ENCODE measurements around the gene CEMIP2. TPM values are rescaled to one million over a fixed set of nuclear protein-coding genes. Genes with fewer than 3 reads are reported as not detected.

The CEMIP2 gene
- total RNA-seq, 1 experiment from 2014 or later = 28.4 TPM

GRCh38 chr9:71672573-71672972 lies 95.7 kb downstream of the CEMIP2 start:
- intact Hi-C loops (cut with micrococcal nuclease; ENCODE audit: unreplicated experiment) = no loop called here
- Mint-ChIP-seq H3K27ac (ENCODE audit: unreplicated experiment) (no peak overlapping the region), H3K36me3 (ENCODE audit: insufficient read depth, unreplicated experiment) (no peaks in the 10 kb centered on the region), H3K4me3 (ENCODE audit: unreplicated experiment) (no peak overlapping the region), H3K27me3 (ENCODE audit: insufficient read depth, unreplicated experiment) (no peaks in the 10 kb centered on the region), H3K4me1 (ENCODE audit: low read depth, unreplicated experiment) (no peaks in the 10 kb centered on the region), H3K9me3 (ENCODE audit: unreplicated experiment) (no peaks in the 10 kb centered on the region)
- no peaks in the 10 kb centered on the region for H3K9me3 ChIP-seq
- H3K36me3 ChIP-seq (ENCODE audit: control insufficient read depth, insufficient read depth, low read length) = no peaks in the 10 kb centered on the region
- no peak overlapping the region for H3K4me3 ChIP-seq (ENCODE audit: low read depth, low read length)
- ChIA-PET POLR2A (no interaction called here), CTCF (no interaction called here)
- TF ChIP-seq CTCF (IDR thresholded peaks at IDR 0.05; ENCODE audit: insufficient read depth in 1 of 2, low read depth in 1 of 2, low read length in 1 of 2, severe bottlenecking in 1 of 2, unreplicated experiment in 1 of 2) = no peak
- H3K27me3 ChIP-seq (replicated peaks; ENCODE audit: control insufficient read depth, insufficient read depth, low read length) = no peaks in the 10 kb centered on the region
- no TSS peak for BruUV-seq (replicated peaks)
- H3K4me1 ChIP-seq = no peaks in the 10 kb centered on the region
- no peak for DNase-seq

- ChIA-PET POLR2A (no interaction called here), CTCF (no interaction called here)
- Mint-ChIP-seq H3K4me3 (ENCODE audit: unreplicated experiment) (no peak overlapping the region), H3K27me3 (ENCODE audit: insufficient read depth, unreplicated experiment) (no peaks in the 10 kb centered on the region), H3K4me1 (ENCODE audit: low read depth, unreplicated experiment) (no peaks in the 10 kb centered on the region), H3K36me3 (ENCODE audit: insufficient read depth, unreplicated experiment) (no peaks in the 10 kb centered on the region), H3K27ac (ENCODE audit: unreplicated experiment) (no peak overlapping the region), H3K9me3 (ENCODE audit: unreplicated experiment) (no peaks in the 10 kb centered on the region)
- Histone ChIP-seq H3K36me3 (ENCODE audit: control insufficient read depth, insufficient read depth, low read length) (no peaks in the 10 kb centered on the region), H3K4me3 (ENCODE audit: low read depth, low read length) (no peak overlapping the region), H3K9me3 (no peaks in the 10 kb centered on the region), H3K4me1 (no peaks in the 10 kb centered on the region), H3K27me3 (replicated peaks; ENCODE audit: control insufficient read depth, insufficient read depth, low read length) (no peaks in the 10 kb centered on the region)
- intact Hi-C loops (cut with micrococcal nuclease; ENCODE audit: unreplicated experiment) = no loop called here
- TF ChIP-seq CTCF (IDR thresholded peaks at IDR 0.05; ENCODE audit: insufficient read depth in 1 of 2, low read depth in 1 of 2, low read length in 1 of 2, severe bottlenecking in 1 of 2, unreplicated experiment in 1 of 2) = no peak
- DNase-seq = no peak
- BruUV-seq (replicated peaks) = no TSS peak
These were observed 97.0 kb downstream of the CEMIP2 start for GRCh38 chr9:71671289-71671688.

GRCh38 chr9:71670121-71670520 lies 98.2 kb downstream of the CEMIP2 start:
- H3K27me3 ChIP-seq (replicated peaks; ENCODE audit: control insufficient read depth, insufficient read depth, low read length) = no peaks in the 10 kb centered on the region
- Mint-ChIP-seq H3K36me3 (ENCODE audit: insufficient read depth, unreplicated experiment) (no peaks in the 10 kb centered on the region), H3K27me3 (ENCODE audit: insufficient read depth, unreplicated experiment) (no peaks in the 10 kb centered on the region), H3K27ac (ENCODE audit: unreplicated experiment) (no peak overlapping the region), H3K4me3 (ENCODE audit: unreplicated experiment) (no peak overlapping the region), H3K9me3 (ENCODE audit: unreplicated experiment) (no peaks in the 10 kb centered on the region), H3K4me1 (ENCODE audit: low read depth, unreplicated experiment) (no peaks in the 10 kb centered on the region)
- no peaks in the 10 kb centered on the region for H3K4me1 ChIP-seq
- POLR2A ChIA-PET = no interaction called here
- intact Hi-C loops (cut with micrococcal nuclease; ENCODE audit: unreplicated experiment) = no loop called here
- H3K36me3 ChIP-seq (ENCODE audit: control insufficient read depth, insufficient read depth, low read length) = no peaks in the 10 kb centered on the region
- no peak for TF ChIP-seq CTCF (IDR thresholded peaks at IDR 0.05; ENCODE audit: insufficient read depth in 1 of 2, low read depth in 1 of 2, low read length in 1 of 2, severe bottlenecking in 1 of 2, unreplicated experiment in 1 of 2)
- no TSS peak for BruUV-seq (replicated peaks)
- CTCF ChIA-PET = no interaction called here
- no peak for DNase-seq
- no peak overlapping the region for H3K4me3 ChIP-seq (ENCODE audit: low read depth, low read length)
- H3K9me3 ChIP-seq = no peaks in the 10 kb centered on the region

Data from Caco-2 (cell line).